ENCODE measurements around the gene MIEN1. TPM values are rescaled to one million over a fixed set of nuclear protein-coding genes. Genes with fewer than 3 reads are reported as not detected.
A peak's percentile ranks its signal among the peaks of the same experiment; 100 is the strongest.
"Not testable (repeated sequence)": the region's sequence is repeated elsewhere in the genome, so short reads cannot be mapped to it uniquely, and the experiment has no call there.

The MIEN1 gene
- total RNA-seq, 1 donor from 2014 or later: 50.4 TPM

- intact Hi-C loops (cut with DNase I): no loop called here
- DNase-seq (no peak), ATAC-seq (ENCODE audit: poor library complexity) (no peak)
These were observed 25.3 kb downstream of the MIEN1 start for GRCh38 chr17:39704821-39705551.

DNA sequence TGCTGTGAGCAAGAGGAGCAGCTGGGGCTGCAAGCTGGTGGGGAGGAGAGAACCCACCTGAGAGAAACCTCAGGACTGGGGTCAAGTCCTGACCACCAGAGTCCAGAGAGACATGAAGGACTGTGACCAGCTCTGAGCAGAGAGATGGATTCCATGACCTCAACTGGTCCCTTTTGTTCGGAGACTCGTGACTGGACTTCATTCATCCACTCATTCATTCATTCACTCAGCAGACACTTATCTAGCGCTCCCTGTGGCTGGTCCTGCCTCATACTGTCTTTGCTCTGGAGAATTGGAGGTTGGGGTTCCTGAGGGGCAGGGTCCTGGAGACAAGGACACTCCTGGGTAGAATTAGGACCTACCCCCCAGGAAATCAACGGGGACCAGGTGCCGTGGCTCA lies 26.4 kb downstream of the MIEN1 start:
- no peak for ATAC-seq (ENCODE audit: poor library complexity)
- intact Hi-C loops (cut with DNase I): no loop called here
- DNase-seq: no peak

DNA sequence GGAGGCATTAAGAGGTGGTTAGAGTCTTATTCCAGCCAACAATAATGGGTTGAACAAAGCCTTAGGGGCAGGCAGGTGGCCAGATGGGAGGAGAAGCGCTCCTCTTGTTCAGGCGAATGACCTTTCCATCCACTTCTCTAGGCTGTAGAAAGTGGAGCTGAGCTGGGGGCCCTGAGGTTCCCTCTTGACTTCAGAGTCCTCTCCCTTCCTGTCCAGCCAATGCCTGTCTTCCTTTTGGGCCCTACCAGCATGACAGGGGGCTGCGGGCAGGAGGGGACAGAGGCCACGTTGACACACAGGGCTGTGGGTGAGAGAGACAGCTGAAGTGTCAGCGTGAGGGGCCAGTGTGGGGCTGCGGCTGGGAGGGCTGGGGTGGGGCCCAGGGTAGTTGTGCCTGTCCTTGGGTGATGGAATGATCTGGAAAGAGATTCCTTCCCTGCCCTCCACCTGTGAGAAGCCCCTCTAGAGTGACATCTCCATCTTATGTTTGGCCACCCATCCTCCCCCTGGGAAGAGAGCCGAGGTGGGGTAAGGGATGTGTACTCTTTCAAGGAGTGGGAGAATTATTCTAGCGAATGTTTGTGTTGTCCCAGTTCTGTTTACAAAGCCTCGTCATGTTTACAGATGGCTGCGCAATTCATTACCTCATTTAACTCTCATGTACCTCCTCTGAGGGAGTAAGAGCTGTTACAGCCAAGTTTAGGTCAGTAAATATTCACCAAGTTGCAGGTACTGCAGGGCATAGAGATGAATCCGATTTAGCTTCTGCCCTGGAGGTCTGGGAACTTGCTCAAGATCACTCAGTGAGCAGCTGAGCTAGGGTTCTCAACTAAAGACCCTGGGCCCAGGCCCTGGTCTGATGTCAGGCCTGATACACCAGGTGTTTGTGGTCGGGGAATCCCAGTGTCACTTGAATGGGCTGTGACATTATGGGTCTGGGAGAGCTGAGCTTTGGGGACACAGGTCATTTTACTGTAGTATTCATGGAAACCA lies 27.1 kb downstream of the MIEN1 start:
- ATAC-seq (ENCODE audit: poor library complexity) (no peak), DNase-seq (no peak)
- intact Hi-C loops (cut with DNase I): no loop called here

- intact Hi-C loops (cut with DNase I): no loop called here
- ATAC-seq (ENCODE audit: poor library complexity) (no peak), DNase-seq (no peak)
These were observed 28.4 kb downstream of the MIEN1 start for GRCh38 chr17:39701784-39702422.

- ATAC-seq (ENCODE audit: poor library complexity) (no peak), DNase-seq (no peak)
- intact Hi-C loops (cut with DNase I): no loop called here
These were observed 29.1 kb downstream of the MIEN1 start for GRCh38 chr17:39701012-39701783.

- intact Hi-C loops (cut with DNase I): no loop called here
- no peak for DNase-seq
These were observed 30.0 kb downstream of the MIEN1 start for GRCh38 chr17:39700148-39700987.

DNA sequence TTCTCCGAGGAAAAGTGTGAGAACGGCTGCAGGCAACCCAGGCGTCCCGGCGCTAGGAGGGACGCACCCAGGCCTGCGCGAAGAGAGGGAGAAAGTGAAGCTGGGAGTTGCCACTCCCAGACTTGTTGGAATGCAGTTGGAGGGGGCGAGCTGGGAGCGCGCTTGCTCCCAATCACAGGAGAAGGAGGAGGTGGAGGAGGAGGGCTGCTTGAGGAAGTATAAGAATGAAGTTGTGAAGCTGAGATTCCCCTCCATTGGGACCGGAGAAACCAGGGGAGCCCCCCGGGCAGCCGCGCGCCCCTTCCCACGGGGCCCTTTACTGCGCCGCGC lies 30.5 kb downstream of the MIEN1 start, which contains the start of gene ERBB2:
ERBB2 (plus strand) TSS at position 247 of the 330 bp plus-strand sequence. CDS start 175 bp downstream, outside the sequence.
- peak; percentile 86 for ATAC-seq (ENCODE audit: poor library complexity)
- intact Hi-C loops (cut with DNase I): no loop called here
- peak; percentile 75 for DNase-seq

More at GRCh38 chr17:39700148-39700987, 30.0 kb downstream of the MIEN1 start:
- ATAC-seq (ENCODE audit: poor library complexity): peak; percentile 58

DNA sequence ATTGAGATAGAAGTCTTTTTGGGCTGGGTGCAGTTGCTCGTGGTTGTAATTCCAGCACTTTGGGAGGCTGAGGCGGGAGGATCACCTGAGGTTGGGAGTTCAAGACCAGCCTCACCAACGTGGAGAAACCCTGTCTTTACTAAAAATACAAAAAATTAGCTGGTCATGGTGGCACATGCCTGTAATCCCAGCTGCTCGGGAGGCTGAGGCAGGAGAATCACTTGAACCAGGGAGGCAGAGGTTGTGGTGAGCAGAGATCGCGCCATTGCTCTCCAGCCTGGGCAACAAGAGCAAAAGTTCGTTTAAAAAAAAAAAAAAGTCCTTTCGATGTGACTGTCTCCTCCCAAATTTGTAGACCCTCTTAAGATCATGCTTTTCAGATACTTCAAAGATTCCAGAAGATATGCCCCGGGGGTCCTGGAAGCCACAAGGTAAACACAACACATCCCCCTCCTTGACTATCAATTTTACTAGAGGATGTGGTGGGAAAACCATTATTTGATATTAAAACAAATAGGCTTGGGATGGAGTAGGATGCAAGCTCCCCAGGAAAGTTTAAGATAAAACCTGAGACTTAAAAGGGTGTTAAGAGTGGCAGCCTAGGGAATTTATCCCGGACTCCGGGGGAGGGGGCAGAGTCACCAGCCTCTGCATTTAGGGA lies 31.0 kb downstream of the MIEN1 start:
- not testable (repeated sequence) for DNase-seq; ATAC-seq (ENCODE audit: poor library complexity)

DNA sequence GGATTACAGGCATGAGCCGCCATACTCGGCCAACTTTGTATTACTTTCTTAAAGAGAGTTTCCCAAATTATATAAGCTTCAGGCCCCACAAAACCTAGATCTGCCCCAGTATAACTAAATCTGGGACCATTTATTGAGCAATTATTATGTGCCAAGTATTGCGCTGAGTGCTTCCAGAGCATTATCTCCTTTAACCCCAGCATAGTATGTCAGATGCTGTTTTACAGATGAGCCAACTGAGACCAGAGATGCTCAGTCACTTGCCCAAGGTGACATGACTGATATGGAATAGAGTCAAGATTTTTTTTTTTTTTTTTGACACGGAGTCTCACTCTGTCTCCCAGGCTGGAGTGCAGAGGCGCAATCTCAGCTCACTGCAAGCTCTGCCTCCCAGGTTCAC lies 32.4 kb downstream of the MIEN1 start:
- DNase-seq: no peak
- intact Hi-C loops (cut with DNase I): no loop called here
- no peak for ATAC-seq (ENCODE audit: poor library complexity)

More for the DNA sequence above, 31.0 kb downstream of the MIEN1 start:
- intact Hi-C loops (cut with DNase I): not testable (repeated sequence)

DNA sequence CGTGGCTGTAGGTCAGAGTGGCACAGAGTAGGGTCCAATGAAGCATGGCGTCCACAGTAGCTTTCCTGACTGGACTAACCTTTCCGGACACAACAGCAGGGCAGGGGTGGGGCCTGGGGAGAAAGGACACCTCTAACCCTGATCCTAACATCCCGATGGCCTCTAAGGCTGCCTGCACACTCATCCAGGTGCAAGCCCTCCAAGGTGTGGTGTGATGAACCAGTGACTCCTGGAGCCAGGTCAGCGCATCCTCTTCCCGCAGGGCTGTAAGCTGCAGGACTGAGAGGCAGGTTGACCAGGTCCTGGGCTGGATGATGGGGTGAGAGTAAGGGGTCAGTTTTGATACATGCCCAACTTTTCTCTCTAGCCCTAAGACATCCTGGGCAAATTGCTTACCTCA lies 33.6 kb downstream of the MIEN1 start:
- ATAC-seq (ENCODE audit: poor library complexity) (no peak), DNase-seq (no peak)
- intact Hi-C loops (cut with DNase I): no loop called here

DNA sequence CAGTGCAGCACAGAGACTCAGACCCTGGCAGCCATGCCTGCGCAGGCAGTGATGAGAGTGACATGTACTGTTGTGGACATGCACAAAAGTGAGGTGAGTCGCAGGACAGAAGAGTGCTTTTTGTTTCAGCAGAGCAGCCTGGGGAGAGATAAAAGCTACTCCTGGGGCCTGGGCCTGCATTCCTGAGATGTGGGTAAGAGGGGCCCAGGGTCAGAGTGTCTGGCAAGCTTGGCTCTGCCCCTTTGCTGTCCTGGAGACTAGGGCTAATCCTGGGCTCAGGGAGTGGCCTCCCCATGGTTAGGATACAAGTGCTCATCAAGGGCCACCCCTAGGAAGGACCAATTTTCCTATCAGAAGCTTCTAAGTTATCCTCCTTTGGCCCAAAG lies 35.2 kb downstream of the MIEN1 start:
- intact Hi-C loops (cut with DNase I): no loop called here
- ATAC-seq (ENCODE audit: poor library complexity): no peak

DNA sequence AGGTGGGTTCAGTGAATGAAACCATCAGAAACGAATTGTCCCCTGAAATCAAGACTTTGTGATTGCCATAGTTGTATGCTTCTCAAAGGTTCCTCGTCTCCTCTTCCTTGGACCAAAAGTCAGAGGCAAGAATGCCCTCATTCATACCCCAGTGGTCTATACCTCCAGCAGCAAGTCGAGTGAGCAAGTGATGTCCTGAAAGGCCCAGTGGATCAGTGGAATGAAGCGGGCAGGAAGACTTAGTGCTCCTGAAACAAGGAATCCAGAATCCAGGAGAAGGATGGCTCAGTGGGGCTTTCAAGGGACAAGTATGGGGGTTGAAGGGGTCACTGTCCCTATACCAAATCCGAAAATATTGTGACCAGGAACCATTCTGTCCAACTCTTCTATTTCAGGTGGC lies 35.7 kb downstream of the MIEN1 start:
- intact Hi-C loops (cut with DNase I): no loop called here
- ATAC-seq (ENCODE audit: poor library complexity) (no peak), DNase-seq (no peak)

More for the DNA sequence above, 35.2 kb downstream of the MIEN1 start:
- DNase-seq: no peak

GRCh38 chr17:39688945-39689344 lies 41.4 kb downstream of the MIEN1 start:
- intact Hi-C loops (cut with DNase I): no loop called here
- ATAC-seq (ENCODE audit: poor library complexity) (no peak), DNase-seq (no peak)

- ATAC-seq (ENCODE audit: poor library complexity) (no peak), DNase-seq (no peak)
- intact Hi-C loops (cut with DNase I): no loop called here
These were observed 41.9 kb downstream of the MIEN1 start for GRCh38 chr17:39688475-39688835.

DNA sequence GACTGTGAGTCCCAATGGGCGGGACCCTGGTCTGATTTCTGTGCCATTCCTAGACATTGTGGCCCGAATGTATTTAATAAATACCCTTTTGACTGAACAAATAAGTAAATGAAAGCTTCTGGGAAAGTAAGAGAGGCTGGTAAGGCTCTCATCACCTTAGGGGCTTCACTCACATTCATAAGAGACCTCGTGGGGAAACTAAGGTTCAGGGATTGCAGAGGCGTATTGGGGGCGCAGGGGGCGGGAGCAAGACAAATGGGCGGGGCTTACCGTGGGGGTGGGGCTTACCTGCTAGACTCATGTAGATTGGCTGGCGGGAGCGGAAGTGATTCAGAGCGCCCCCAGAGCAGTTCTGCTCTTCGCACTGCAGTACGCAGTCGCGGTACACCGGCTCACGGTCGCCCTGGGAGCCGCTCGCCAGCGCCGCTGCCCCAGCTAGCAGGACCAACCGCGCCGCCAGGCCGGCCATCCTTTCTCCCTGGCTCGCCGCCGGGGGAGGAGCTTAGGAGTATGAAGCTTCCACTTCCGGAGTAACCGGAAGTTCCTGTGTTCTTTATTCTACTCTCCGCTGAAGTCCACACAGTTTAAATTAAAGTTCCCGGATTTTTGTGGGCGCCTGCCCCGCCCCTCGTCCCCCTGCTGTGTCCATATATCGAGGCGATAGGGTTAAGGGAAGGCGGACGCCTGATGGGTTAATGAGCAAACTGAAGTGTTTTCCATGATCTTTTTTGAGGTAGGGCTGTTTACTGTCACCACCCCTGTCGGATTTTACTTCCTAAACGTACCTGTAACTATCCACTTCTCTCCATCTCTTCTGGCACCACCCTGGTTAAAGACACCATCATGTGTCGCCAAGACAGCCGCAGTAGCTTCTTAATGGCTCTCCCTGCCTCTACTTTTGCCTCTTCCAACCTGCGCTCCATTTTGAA lies 42.5 kb downstream of the MIEN1 start, which contains the start of gene PGAP3:
PGAP3 (minus strand) TSS at position 512 of the 929 bp plus-strand sequence; CDS start at position 469, 43 bp downstream.
- DNase-seq: peak; percentile 91
- intact Hi-C loops (cut with DNase I): no loop called here

DNA sequence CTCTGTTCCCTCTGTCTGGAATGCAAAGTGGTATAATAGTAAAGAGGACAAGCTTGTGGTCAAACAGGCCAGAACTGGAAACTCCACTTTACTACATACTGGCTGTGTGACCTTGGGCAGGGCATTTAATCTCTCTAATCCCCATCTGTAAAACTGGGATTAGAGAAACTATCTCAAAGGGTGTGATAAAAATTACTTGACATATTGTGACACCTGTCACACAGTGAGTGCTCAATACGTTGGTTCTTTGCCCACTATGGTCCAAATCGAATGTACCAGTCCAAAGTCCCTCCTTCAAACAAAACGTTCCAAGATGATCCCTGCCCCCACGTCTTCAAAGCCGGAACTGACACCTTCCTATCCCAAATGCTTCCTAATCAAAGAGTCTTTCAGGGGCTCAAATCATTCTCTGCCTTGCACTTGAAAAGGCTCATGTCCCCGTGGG lies 43.2 kb downstream of the MIEN1 start:
- intact Hi-C loops (cut with DNase I): no loop called here
- no peak for DNase-seq
- ATAC-seq (ENCODE audit: poor library complexity): no peak

More for the DNA sequence above, 42.5 kb downstream of the MIEN1 start, which contains the start of gene PGAP3:
- ATAC-seq (ENCODE audit: poor library complexity): peak; percentile 97

Measured in Right ventricle myocardium superior (tissue), 1 donor.